ENCODE measurements around the gene PCDHB3.

GRCh38 chr5:141095263-141095641, 5.0 kb upstream of the PCDHB3 start:
- TF ChIP-seq CTCF (IDR thresholded peaks at IDR 0.05; ENCODE audit: low read depth, low read length, poor library complexity, severe bottlenecking) (no peak), EZH2phosphoT487 (IDR thresholded peaks at IDR 0.05; ENCODE audit: borderline replicate concordance, low read length) (no peak)
